ENCODE measurements around the gene PRKCB.

GRCh38 chr16:23948949-23949411, 113.2 kb downstream of the PRKCB start:
- no peak for TF ChIP-seq CTCF (IDR thresholded peaks at IDR 0.05; ENCODE audit: low read depth, low read length, poor library complexity, severe bottlenecking)
- TF ChIP-seq EZH2phosphoT487 (IDR thresholded peaks at IDR 0.05; ENCODE audit: borderline replicate concordance, low read length) = no peak
